ENCODE data around the gene MELTF. TPM values are rescaled to one million over a fixed set of nuclear protein-coding genes. Genes with fewer than 3 reads are reported as not detected.
A peak's percentile ranks its signal among the peaks of the same experiment; 100 is the strongest.

Gene MELTF
- total and polyA plus RNA-seq, 3 donors from 2014 or later = 5.7 to 14.7 (median 11.1) TPM

GRCh38 chr3:197023998-197024651, 5.5 kb downstream of the MELTF start:
- WGBS, 2 donors = 66 to 75% methylated on average over 31 to 33 of the region's 36 CpGs
- Histone ChIP-seq H3K27ac (no peak overlapping the region), H3K9me3 (no peaks in the 10 kb centered on the region), H3K27me3 (no peaks in the 10 kb centered on the region), H3K4me3 (no peak overlapping the region), H3K36me3 (ENCODE audit: low read depth, missing control alignments) (no peaks in the 10 kb centered on the region), H3K4me1 (peaks cover 5% of the 10 kb centered on the region)
- TF ChIP-seq CTCF (IDR thresholded peaks at IDR 0.05) (no peak), POLR2A (IDR thresholded peaks at IDR 0.05) (no peak)
- no peak for DNase-seq
- intact Hi-C loops (cut with DNase I; ENCODE audit: low total_unique reads) = no loop called here

GRCh38 chr3:197023241-197023997, 6.2 kb downstream of the MELTF start:
- no peak overlapping the region for H3K27ac ChIP-seq
- intact Hi-C loops (cut with DNase I; ENCODE audit: low total_unique reads) = no loop called here
- DNase-seq = peak; percentile 9
- no peaks in the 10 kb centered on the region for H3K27me3 ChIP-seq
- no peak for TF ChIP-seq POLR2A (IDR thresholded peaks at IDR 0.05)
- TF ChIP-seq CTCF (IDR thresholded peaks at IDR 0.05) = no peak
- no peak overlapping the region for H3K4me3 ChIP-seq
- H3K9me3 ChIP-seq = no peaks in the 10 kb centered on the region
- WGBS, 2 donors = 70 to 74% methylated on average over 21 to 27 of the region's 27 CpGs
- no peaks in the 10 kb centered on the region for H3K36me3 ChIP-seq (ENCODE audit: low read depth, missing control alignments)
- H3K4me1 ChIP-seq = no peaks in the 10 kb centered on the region

- intact Hi-C loops (cut with DNase I; ENCODE audit: low total_unique reads) = no loop called here
- no peaks in the 10 kb centered on the region for H3K9me3 ChIP-seq
- DNase-seq = peak; percentile 10
- no peak overlapping the region for H3K4me3 ChIP-seq
- WGBS, 2 donors = 37 to 57% methylated on average over 12 to 22 of the region's 22 CpGs
- TF ChIP-seq POLR2A (IDR thresholded peaks at IDR 0.05) (no peak), CTCF (IDR thresholded peaks at IDR 0.05) (no peak)
- H3K27me3 ChIP-seq = no peaks in the 10 kb centered on the region
- H3K36me3 ChIP-seq (ENCODE audit: low read depth, missing control alignments) = no peaks in the 10 kb centered on the region
- H3K4me1 ChIP-seq = no peaks in the 10 kb centered on the region
- no peak overlapping the region for H3K27ac ChIP-seq
Measured at GRCh38 chr3:197022405-197023231, 7.0 kb downstream of the MELTF start.

- TF ChIP-seq CTCF (IDR thresholded peaks at IDR 0.05) (no peak), POLR2A (IDR thresholded peaks at IDR 0.05) (no peak)
- Histone ChIP-seq H3K9me3 (no peaks in the 10 kb centered on the region), H3K27me3 (no peaks in the 10 kb centered on the region), H3K27ac (no peak overlapping the region), H3K4me3 (no peak overlapping the region), H3K36me3 (ENCODE audit: low read depth, missing control alignments) (no peaks in the 10 kb centered on the region), H3K4me1 (no peaks in the 10 kb centered on the region)
- DNase-seq = no peak
- intact Hi-C loops (cut with DNase I; ENCODE audit: low total_unique reads) = no loop called here
- 85 to 87% methylated on average over 11 to 15 of the region's 15 CpGs for WGBS, 2 donors
Measured at GRCh38 chr3:197021729-197022404, 7.8 kb downstream of the MELTF start.

All from testis (tissue), 3 donors.